NCI-H146 (cell line): Measurements from ENCODE around the gene MPHOSPH9.

ENCODE experiments used
- DNase-seq: peaks from one replicate; lab custom pipeline; 2025; lab: John Stamatoyannopoulos, UW

MPHOSPH9 gene

DNA sequence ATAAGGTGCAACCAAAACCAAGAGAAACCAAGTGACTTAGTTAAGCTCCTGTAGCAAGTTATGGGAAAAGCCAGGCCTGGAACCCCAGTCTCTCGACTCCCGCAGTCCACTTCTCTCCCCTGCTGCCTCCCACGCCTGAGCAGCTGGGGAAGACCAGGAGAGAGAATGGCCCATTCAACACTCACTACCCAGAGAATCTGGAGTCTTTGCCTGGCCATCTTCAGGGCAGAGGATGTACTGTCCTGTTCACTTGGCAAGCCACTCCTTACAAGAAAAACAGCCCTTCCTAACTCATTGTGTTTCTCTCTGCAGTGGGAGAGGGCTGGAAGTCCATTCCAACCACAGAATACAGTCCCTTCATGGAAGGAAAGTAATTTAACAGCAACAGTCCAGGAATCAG, 83.9 kb downstream of the MPHOSPH9 start:
- no peak for DNase-seq

DNA sequence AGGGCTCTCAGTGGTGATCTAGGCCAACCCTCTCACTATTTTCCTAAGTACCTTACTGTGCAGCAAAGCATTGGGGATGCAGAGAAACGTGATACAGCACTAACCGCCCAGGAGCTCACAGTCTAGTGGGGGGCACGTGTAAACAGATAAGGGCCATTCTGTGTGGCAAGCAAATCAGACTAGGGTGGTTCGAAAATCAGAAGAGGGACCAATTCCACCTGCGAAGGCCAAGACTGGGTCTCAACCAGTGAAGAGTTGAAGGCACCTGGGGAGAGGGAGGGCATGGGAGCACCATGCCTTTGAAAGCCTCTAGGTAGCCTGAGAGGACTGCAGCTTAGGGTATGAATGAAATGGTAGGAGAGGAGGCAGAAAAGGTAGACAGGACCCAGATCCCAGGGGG, 84.3 kb downstream of the MPHOSPH9 start:
- DNase-seq, result no peak

DNA sequence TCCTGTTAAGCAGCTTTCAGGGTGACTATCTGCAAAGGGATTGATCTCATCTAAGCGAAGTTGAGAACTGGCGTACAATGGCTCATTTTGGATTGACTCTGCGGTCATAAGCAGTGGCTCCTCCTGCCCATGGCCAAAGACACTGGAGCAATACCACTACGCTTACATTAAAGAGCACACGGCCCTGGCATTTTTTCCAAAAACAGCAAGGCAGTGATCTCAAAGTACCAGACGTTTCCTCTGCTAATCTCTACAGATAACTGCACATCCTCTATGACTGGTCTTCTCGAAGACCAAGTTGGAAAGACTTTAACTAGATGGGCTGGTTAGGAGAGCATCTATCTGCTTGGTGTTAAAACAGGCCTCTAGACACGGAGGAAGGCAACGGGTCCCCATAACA, 84.7 kb downstream of the MPHOSPH9 start:
- DNase-seq, result no peak

DNA sequence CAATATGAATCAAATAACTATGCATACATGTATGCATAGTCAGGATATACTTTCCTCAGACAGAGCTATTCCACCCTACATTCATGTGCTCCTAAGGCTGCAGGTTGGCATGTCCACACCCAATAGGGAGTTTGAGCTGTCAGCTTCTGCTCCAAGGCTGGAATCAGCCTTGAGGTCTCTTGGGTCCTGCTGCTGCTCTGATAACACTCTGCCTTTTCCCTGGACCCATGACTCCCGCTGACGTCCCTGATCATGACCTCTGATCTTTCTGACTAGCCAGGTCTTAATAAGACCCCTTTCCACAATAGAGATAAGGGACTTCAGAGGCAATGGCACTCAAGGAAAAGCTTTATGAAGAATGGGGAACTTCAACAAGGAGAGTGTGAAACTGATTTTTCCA, 87.7 kb downstream of the MPHOSPH9 start:
- no peak for DNase-seq

DNA sequence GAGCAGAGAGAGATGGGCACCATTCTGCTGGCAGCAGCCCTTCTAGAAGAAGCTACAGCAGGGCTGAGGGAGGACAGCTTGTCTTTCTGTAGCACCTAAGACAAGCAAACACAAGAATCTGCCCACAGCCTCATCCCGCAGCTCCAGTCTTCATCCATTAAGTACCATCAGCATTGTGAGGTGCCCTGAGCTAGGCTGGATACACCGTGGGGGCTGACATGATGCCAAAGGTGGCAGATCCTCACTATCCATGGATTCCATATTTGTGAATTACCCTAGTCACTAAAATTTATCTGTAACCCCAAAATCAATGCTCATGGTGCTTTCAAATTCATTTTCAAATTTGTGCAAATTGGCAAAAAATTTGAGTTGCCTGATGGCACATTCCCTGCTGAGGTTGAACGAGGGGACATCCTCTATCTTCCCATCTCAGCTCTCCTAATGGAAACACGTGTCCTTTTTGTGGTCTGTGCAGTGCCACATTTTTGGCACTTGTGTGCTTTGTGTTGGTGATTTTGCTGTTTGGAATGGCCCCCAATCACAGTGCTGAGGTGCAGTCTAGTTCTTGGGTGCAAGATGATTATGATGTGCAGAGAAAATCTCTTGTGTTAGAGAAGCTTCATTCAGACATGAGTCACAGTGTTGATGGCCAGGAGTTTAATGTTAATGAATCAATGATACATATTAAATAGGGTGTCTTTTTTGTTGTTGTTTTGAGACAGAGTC, 89.0 kb downstream of the MPHOSPH9 start:
- no peak for DNase-seq

DNA sequence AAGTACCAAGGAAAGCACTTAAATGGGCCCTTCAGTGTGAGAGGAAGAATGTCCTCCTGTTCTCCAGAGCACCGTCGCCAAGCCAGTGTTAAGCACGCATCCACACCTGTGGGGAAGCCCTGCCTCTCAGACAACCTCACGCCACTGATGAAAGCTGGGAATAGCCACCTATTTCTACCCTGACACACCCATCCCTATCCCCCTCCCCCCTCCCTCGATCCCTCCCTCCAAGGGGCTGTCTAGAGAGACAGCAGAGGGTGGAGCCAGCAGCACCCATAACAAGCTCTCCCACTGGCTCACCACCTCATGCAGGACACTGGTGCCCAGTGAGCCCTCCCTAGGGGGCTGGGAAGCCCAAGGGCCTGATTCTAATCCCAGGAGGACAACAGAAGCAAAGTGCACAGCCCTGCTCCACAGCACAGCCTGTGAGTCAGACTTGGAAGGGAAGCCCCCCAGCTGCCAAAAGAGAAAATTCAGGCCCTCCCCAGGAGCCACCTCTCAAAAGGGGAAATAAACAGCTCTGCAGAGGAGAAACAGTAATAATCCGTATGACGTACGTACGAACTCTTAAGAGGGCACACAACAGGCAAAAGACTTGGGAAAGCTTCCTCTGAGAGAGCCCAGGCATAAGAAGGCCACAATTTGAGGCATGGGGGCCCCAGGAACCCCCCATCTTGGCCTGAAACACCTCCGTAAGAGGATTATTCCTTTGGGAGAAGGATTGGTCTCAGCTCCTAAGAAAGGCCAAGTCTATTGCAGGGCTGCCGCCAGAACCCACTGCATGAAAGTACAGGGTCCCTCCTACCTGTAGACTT, 89.8 kb downstream of the MPHOSPH9 start:
- DNase-seq, result peak; percentile 47

DNA sequence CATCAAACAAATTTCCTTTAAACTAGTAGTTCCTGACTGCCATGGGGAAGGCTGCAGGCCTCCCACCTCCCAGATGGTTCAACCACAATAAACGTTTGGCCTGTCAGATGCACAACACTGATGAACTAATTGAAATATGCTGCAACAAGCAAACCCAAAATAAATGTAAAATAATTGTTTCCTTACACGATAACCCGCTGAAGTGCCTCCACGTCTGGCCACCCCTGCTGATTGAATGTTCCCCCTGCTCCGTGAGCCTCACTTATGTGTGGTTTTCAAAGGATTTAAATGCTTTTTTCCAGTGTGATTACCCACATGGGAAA, 90.5 kb downstream of the MPHOSPH9 start:
- DNase-seq, result no peak

DNA sequence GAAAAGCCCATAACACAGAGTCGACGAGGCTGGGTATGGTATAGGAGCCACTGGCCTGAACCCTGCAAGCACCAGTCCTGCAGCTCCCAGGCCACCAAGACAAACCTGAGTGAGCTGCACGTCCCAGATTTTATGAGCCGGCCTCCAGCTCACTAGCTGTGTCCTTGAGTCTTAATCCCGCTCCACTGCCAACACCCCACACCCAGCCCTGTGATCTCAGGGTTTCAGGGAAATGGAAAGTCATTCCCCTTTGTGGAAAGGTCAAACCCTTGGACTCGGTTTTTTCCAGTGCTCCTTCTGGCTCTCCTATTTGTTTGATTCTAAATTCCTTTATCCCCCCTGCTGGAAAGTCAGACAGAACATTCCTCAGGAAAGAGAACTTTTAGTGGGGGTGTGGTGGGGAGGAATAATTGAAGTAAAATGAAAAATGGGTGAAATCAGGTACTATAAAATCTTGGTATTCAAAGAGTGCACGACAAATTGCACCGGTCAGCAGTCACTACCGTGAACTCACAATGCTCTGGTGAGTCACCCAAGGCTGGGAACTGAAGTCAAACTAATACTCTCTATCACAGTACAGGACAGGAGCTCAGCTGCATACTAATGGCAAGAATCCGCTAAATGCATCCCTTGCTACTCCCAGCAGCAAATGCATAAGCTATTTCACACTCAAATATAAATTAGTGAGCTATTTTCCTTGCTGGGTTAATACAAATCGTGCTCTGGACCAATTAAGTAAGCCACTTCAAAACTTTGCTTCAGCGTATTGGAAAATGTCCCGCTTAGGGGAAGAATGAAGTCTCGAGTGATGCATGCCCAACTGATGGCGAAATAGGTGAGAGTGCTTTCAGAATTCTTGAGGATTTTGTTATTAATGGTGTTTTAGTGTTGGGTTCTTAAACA, 91.1 kb downstream of the MPHOSPH9 start:
- DNase-seq, result no peak

DNA sequence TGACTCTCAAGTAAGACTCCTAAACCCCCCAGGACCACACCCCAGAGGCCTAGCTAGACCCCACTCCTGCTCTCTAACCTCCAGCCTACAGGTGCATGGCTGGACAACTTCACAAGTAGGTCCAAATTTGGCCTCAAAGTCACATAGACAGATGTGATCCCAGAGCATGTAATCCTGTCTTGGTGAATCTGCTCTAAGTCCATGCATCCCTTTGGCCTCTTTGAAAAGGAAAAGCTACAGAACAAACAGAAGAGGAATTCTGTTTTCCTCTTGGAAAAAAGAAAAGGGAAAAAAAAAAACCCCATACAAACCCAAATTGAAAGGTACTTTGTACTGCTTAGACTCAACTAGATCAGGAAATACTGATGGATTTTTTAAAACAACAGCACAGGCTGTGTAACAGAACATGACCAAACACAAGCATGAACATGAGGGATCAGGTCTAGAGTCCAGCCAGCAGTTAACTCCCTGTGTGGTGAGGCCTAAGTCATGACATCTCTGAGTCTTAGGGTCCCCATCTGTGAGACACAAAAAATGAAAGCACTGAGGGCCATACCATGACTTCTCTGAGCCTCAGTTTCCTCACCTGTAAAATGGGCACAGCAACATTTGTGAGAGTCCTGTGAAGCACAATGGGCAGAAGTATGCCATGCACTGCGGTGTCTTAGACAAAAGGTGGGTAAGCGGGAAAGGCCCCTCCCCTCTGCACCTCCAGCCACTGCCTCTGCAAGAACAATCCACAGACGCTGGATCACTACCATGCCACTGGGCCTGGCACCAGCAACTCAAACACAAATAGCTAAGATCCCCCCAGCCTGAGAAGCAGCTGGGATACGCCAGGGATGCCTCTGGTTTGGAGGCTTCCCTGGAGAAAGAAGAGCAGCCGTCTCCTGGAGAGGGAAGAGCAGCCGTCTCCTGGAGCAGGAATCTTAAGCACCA, 92.0 kb downstream of the MPHOSPH9 start:
- no peak for DNase-seq

DNA sequence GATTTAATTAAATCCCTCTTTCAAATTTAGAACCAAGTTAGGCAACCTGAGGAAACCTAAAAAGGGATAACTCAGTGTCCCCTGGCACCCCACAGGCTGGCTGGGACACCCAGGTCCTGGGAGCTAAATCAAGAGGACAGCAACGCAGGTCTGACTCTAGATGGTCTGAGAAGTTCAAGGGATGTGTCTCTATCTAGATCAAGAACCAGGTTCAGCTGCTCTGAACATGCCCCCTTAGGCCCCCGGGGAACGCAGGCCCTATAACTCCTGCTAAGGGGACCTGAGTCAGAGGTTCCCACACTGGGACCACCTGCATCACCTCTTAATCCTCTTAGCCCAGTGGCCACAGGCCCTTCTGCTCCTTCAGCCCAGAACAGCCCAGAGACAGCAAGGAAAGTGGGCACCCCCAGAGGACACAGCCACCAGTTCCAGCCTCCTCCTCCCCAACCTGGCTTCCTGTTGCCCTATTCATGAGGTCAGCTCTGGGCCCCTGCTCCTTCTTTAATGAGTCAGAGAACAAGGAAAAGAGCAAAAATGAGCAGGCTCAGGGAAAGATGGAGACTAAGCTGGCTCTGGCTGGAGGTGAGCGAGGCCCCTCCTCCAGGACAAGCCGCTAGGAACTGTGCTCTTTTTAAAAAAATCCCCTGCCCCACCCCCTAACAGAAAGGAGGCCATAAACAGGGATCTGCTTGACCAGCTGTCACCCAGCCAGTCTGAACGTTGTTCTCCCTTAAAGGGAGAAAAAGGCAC, 92.8 kb downstream of the MPHOSPH9 start:
- DNase-seq, result peak; percentile 67

DNA sequence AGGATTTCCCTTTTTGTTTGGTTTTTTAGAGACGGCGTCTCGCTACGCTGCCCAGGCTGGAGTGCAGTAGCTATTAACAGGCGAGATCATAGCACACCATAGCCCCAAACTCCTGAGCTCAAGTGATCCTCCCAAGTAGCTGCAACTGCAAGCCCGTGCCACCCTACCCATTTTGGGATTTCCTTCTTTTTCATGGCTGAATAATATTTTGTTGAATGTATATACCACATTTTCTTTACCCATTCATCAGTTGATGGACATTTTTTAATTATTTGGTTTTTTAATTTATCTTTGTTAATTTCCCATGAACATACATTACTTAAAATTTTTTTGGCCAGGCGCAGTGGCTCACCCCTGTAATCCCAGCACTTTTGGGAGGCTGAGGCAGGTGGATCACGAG, 97.3 kb downstream of the MPHOSPH9 start:
- no peak for DNase-seq

DNA sequence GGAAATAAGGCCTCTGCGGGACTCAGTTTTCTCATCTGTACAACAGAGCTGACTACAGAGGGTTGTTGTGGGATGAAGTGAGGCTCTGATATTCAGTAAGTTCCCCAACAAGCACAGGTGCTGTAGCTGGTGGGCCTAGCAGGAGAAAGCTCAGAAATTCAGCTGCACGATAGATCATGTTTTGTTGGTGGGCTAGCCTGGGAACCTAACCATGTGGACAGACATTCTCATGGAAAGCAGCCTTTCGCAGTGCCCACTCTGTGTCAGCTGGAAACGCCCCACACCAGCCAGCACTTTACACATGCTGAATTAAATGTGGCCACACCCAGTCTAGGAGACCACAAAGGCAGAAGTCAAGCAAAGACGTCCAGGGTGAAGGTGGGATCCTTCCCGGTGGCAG, 98.1 kb downstream of the MPHOSPH9 start:
- no peak for DNase-seq

DNA sequence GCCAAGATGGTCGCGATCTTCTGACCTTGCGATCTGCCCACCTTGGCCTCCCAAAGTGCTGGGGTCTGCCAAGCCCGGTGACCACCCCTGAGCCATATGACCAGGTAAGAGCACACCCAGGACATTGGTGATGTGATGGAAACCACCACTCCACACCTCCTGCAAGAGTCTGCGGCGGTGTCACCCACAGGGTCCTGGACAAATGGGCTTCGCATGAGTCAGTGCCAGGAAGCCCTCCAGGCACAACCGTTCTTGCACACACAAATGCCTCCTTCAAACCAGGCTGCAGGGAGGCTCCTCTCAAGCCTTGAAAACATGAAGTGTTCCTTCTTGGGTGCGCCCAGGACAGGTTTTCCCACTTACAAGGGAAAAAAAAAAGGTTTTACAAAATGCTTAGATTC, 98.7 kb downstream of the MPHOSPH9 start:
- no peak for DNase-seq

DNA sequence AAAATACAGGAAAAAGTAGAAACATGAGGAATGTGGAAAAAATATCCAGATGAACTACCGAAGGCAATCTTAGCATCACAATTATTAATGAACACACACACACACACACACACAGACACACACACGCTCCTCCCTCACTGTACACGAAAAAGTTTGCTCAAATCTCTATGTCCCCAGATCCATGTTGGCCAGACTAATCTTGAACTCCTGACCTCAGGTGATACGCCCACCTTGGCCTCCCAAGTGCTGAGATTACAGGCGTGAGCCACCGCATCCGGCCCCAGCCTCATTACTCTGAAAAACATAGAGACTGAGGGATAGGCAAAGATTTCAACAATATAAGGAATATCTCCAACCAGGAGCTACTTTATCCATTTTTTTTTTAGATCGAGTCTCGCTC, 99.2 kb downstream of the MPHOSPH9 start:
- DNase-seq, result no peak

DNA sequence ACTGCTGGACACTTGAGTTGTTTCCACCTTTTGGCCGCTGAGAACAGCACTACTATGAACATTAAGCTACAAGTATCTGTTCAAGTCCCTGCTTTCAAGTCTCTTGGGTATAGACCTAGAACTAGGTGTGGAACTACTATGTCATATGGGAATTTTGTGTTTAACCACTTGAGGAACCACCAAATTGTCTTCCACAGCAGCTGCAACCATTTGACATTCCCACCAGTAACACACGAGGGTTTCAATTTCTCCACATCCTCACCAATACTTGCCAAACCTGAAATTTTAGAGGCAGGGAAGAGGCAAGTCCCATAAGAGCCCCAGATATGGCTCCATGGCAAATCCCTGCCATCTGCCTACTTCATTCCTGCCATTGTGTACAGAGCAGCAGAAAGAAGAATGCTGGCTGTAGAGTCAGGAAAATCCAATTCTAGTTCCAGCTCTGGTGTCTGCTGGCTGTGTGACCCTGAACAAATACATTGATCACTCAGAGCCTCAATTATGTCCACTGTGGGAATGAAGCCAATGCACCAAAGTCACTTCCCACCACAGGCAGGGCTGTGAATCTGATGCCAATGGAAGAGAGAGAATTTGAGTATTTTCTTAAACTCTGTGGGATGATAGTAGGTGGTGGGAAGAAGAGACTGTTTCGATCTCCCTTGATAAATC, 99.9 kb downstream of the MPHOSPH9 start:
- DNase-seq, result no peak

DNA sequence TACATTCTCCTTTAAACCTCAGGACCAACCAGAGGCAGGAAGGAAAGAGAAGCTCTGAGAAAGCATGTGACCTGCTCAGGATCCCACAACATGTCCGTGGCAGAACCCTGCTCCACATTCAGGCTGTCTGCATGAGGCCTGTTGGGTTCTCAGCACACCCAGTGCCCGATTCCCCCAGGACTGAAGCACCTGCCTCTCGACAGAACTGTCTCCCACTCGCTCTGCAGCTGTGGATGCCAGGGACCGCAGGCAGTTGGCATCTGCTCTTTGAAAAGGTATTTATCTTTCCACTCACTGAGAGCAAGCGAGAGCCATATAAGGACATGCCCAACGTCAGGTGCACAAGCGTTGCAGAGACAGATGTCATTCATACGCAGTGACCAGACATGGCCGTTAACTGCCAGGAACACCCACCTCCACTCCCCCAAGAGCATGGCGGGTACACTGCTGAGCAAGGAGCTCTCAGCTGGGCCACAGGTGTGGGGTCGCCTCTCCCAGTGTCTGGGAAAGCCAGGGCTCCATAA, 101.0 kb downstream of the MPHOSPH9 start:
- DNase-seq, result peak; percentile 98

DNA sequence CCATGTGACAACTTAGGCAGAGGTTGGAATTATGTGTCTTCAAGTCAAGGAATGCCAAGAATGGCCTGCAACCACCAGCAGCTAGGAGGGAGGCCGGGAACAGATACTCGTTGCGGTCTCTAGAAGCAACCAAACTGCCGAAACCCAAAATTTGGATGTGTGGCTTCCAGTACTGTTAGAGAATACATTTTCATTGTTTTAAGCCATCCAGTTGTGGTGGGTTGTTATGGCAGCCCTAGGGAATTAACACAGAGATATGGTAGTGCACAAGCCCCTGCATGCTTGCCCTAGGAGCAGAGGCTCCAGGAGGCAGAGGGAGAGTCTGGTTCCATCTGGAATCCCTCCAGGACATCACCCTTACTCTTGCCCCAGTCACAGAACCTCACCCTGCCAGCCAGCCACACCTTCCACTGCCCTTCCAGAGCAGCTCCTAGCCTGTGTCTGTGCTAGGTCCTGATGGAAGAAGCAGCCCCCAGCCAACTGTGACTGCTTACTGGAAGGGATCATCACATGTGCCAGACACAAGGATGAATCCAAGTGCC, 101.6 kb downstream of the MPHOSPH9 start:
- DNase-seq, result no peak

DNA sequence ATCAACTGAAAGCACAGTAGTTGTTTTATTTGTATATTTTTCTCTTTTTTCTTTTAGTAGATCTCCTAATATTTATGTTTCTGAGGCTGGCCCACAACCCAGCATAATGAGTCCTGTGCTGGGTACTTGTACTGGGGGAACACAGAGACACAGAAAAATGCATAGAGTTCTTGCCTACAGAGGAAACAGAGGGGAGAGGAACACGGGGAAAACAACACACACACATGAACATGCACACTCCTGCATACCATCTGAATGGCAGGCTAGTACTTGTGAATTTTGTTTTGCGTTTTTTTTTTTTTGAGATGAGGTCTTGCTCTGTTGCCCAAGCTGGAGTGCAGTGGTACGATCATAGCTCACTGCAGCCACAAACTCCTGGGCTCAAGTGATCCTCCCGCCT, 103.3 kb downstream of the MPHOSPH9 start:
- no peak for DNase-seq

DNA sequence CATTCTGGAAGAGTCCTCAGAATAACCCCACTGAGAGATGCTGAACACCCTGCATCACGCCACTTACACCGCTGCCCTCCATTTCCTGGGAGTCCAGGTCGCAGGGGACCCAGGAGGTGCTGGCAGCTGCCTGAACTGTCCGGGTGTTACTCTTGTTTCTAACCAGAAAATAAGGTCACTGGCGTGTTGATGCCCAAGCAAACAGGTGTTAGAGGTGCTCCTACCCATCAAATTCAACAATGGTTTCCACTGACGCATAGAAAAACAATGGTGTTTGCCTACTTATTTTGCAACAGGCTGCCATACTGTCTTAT, 105.8 kb downstream of the MPHOSPH9 start:
- DNase-seq, result no peak
